Esophagus muscularis mucosa (tissue), 4 donors: ENCODE measurements around the gene ACVRL1. TPM values are rescaled to one million over a fixed set of nuclear protein-coding genes. Genes with fewer than 3 reads are reported as not detected.

Experiments
- DNase-seq: peaks from one replicate; pipeline ENCODE4 v3.0.0-alpha.2; 2017; ENCODE audit errors: extremely low spot score
- H3K27ac ChIP-seq, 4 donors: fragments of 200-600 bp; sonication (generic); replicated peaks in 1 of 4; 1 replicate in 3 of 4; 2 replicates in 1 of 4; pipeline ENCODE4 v1.5.1; 2016 to 2019; ENCODE audit warnings: mild to moderate bottlenecking in 1 of 4
- H3K27me3 ChIP-seq, 4 donors: fragments of 200-600 bp; sonication (generic); one replicate each; pipeline versions ENCODE4 v1.5.1 to v1.6.0; 2016 to 2019
- H3K36me3 ChIP-seq, 4 donors: fragments of 200-600 bp; sonication (generic); one replicate each; pipeline ENCODE4 v1.5.1; 2016 to 2019
- H3K4me1 ChIP-seq, 4 donors: fragments of 200-600 bp; sonication (generic); one replicate each; pipeline ENCODE4 v1.5.1; 2016 to 2019
- H3K4me3 ChIP-seq, 4 donors: fragments of 200-600 bp; sonication (generic); 1 replicate in 2 of 4; 2 replicates in 2 of 4; pipeline ENCODE4 v1.5.1; 2016 to 2019; ENCODE audit warnings: mild to moderate bottlenecking in 4 of 4, moderate library complexity in 1 of 4
- H3K9me3 ChIP-seq, 4 donors: fragments of 200-600 bp; sonication (generic); 1 replicate in 3 of 4; 2 replicates in 1 of 4; pipeline ENCODE4 v1.5.1; 2016 to 2019
- EP300 ChIP-seq: sonication (generic); formaldehyde crosslinking; IDR thresholded peaks from one replicate; pipeline ENCODE4 v1.6.1; 2017; ENCODE audit warnings: antibody characterized with exemption
- POLR2A ChIP-seq: fragments of 450-650 bp; IDR thresholded peaks from one replicate; pipeline ENCODE4 v1.6.1; 2017; ENCODE audit warnings: antibody characterized with exemption, moderate library complexity, mild to moderate bottlenecking, low read depth
- POLR2AphosphoS5 ChIP-seq, 2 donors: sonication (generic); formaldehyde crosslinking; IDR thresholded peaks; one replicate each; pipeline ENCODE4 v1.6.1; 2017; ENCODE audit warnings: antibody characterized with exemption in 2 of 2
- WGBS: methylation state at CpG from one replicate; pipeline ENCODE4 v1.1.5; 2018; 5-methylcytosine and 5-hydroxymethylcytosine counted together
- intact Hi-C: fragments of 100-400 bp; cut with DNase I; formaldehyde crosslinking; loops from one replicate; pipeline ENCODE4 v1.15.1; 2023
- total RNA-seq, 4 donors: library from RNA; depleted of rRNA; stranded (reverse); fragments of >200 nt; gene quantifications; one replicate each; pipeline versions ENCODE4 v1.1.0 to v1.2.1, GENCODE V29; 2016
- TF ChIP-seq, protein P1 (sequence below), 3 experiments: fragments of 200-600 bp in 2 of 3; fragments of 450-650 bp in 1 of 3; sonication (generic) in 2 of 3; IDR thresholded peaks; one replicate each; pipeline ENCODE4 v1.5.1; 2017 to 2019; ENCODE audit warnings: antibody characterized with exemption in 3 of 3, mild to moderate bottlenecking in 2 of 3, moderate library complexity in 1 of 3

ACVRL1 gene
- total RNA-seq, 4 donors from 2014 or later, result 124 to 149 (median 125) TPM

DNA sequence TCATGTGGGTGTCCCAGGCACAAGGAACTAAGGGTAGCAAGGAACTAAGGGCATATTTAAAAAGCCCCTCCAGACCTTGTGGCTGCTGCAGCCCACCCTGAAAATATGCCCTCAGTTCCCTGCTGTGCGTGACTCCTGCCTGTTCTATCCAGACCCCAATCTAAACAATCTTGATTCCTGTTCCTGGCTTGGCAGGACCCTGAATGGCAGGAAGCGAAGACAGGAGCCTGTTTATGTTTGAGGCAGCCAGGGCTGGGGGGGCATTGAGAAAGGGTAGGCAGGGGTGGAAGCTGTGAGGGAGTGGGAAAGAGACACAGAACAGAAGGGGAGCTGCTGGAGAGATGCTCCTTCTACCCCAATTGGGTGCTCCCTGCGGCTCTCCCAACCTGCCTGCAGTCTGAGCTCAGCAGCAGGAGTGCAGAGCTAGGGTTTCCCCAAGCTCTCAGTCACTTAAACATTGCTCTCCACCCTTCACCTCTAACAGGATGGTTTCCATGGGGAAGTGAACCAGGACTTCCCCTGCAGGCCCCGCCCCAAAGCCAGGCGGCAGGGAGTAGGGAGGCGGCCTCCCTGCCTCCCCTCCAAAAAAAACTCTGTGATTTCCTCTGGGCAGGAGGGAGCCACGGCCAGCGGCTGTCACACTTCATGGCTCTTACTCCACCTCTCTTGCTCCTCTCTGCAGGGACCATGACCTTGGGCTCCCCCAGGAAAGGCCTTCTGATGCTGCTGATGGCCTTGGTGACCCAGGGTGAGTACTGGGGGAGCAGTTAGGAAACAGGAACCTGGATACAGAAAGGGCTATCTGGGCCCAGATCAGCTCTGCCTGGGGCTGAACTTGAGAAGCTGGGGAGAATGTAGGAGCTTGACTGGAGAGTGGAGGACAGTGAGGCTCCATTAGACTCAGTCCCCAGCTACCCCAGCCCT is 4.7 kb downstream of the ACVRL1 start:
- peak overlapping the region; percentile 28 to 87 (median 53) for H3K27ac ChIP-seq
- H3K36me3 ChIP-seq, result peaks cover 0 to 44% (median 19%) of the 10 kb centered on the region in 4 donors
- 36% methylated on average over 7 of the region's 8 CpGs for whole genome bisulfite sequencing
- peaks cover 32 to 74% (median 59%) of the 10 kb centered on the region in 4 donors for H3K4me1 ChIP-seq
- peaks cover 0 to 61% (median 10%) of the 10 kb centered on the region in 4 donors for H3K27me3 ChIP-seq
- peak in 1 of 2 donors; percentile 27 for TF ChIP-seq POLR2AphosphoS5 (IDR thresholded peaks at IDR 0.05)
- TF ChIP-seq POLR2A, result no peak
- peak overlapping the region in 3 of 4 donors; percentile 9 to 42 (median 24) for H3K4me3 ChIP-seq
- DNase-seq, result no peak
- intact Hi-C loops, result no loop called here
- H3K9me3 ChIP-seq, result no peaks in the 10 kb centered on the region

DNA sequence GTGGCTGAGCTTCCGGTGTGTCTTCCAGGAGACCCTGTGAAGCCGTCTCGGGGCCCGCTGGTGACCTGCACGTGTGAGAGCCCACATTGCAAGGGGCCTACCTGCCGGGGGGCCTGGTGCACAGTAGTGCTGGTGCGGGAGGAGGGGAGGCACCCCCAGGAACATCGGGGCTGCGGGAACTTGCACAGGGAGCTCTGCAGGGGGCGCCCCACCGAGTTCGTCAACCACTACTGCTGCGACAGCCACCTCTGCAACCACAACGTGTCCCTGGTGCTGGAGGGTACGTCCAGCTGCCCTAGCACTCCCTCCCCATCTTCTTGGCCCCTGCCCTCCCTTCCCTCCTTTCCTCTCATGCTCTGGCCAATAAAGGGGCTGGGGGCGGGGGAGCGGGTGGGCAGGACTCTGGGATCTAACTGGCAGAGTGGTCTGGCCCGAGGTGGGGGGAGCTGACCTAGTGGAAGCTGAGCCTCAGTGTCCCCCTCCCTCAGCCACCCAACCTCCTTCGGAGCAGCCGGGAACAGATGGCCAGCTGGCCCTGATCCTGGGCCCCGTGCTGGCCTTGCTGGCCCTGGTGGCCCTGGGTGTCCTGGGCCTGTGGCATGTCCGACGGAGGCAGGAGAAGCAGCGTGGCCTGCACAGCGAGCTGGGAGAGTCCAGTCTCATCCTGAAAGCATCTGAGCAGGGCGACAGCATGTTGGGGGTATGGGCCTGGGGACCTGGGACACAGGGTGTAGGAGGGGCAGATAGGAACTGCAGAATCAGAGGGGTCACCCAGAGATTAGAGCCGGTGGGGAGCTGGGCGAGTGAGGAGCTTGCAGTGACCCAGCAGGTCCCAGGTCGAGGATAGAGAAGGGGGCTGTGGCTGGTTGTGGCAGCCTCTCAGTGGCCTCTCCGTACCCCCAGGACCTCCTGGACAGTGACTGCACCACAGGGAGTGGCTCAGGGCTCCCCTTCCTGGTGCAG is 6.0 kb downstream of the ACVRL1 start:
- Histone ChIP-seq H3K4me1 (peaks cover 32 to 76% (median 55%) of the 10 kb centered on the region in 4 donors), H3K9me3 (no peaks in the 10 kb centered on the region), H3K27me3 (peaks cover 0 to 49% (median 0%) of the 10 kb centered on the region in 4 donors), H3K36me3 (peaks cover 0 to 54% (median 19%) of the 10 kb centered on the region in 4 donors), H3K27ac (peak overlapping the region; percentile 28 to 87 (median 53)), H3K4me3 (peak overlapping the region in 2 of 4 donors; percentile 9 to 42)
- 75% methylated on average over 11 of the region's 30 CpGs for WGBS
- intact Hi-C loops, result no loop called here
- TF ChIP-seq EP300 (no peak), POLR2AphosphoS5 (IDR thresholded peaks at IDR 0.05) (no peak), POLR2A (no peak)
- TF ChIP-seq, protein P1, sequence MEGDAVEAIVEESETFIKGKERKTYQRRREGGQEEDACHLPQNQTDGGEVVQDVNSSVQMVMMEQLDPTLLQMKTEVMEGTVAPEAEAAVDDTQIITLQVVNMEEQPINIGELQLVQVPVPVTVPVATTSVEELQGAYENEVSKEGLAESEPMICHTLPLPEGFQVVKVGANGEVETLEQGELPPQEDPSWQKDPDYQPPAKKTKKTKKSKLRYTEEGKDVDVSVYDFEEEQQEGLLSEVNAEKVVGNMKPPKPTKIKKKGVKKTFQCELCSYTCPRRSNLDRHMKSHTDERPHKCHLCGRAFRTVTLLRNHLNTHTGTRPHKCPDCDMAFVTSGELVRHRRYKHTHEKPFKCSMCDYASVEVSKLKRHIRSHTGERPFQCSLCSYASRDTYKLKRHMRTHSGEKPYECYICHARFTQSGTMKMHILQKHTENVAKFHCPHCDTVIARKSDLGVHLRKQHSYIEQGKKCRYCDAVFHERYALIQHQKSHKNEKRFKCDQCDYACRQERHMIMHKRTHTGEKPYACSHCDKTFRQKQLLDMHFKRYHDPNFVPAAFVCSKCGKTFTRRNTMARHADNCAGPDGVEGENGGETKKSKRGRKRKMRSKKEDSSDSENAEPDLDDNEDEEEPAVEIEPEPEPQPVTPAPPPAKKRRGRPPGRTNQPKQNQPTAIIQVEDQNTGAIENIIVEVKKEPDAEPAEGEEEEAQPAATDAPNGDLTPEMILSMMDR (IDR thresholded peaks at IDR 0.05), result no peak
- no peak for DNase-seq

DNA sequence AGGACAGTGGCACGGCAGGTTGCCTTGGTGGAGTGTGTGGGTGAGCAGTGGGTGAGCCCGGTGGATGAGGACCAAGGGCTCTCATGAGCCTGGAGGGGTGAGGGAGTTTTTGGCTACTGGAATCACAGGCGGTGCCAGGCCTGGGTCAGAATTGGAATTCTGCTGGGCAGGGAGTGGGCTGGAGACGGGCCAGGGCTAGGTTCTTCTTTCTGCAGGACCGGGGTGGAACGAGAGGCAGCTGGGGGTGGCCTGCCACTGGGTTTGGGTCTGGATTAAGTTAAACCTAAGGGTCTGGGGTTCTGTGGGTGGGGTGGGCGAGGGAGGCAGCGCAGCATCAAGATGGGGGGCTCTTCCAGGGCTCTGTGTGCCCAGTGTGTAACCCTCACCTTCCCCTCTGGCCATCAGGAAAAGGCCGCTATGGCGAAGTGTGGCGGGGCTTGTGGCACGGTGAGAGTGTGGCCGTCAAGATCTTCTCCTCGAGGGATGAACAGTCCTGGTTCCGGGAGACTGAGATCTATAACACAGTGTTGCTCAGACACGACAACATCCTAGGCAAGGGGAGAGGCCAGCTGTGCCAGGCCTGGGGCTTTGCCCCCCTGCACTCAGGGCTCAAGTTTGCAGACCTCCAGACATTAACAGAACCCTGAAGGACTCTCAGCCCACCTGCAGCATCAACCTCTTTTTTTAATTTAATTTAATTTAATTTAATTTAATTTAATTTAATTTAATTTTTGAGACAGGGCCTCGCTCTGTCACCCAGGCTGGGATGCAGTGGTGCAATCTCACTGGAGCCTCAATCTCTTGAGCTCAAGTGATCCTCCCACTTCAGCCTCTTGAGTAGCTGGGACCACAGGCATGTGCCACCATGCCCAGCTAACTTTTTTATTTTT is 7.0 kb downstream of the ACVRL1 start:
- TF ChIP-seq EP300 (no peak), POLR2AphosphoS5 (IDR thresholded peaks at IDR 0.05) (no peak), POLR2A (no peak)
- TF ChIP-seq, protein P1 (IDR thresholded peaks at IDR 0.05), result no peak
- Histone ChIP-seq H3K4me3 (no peak overlapping the region), H3K36me3 (peaks cover 0 to 64% (median 23%) of the 10 kb centered on the region in 4 donors), H3K27ac (peak overlapping the region in 1 of 4 donors; percentile 18), H3K4me1 (peaks cover 32 to 72% (median 52%) of the 10 kb centered on the region in 4 donors), H3K27me3 (peaks cover 0 to 41% (median 0%) of the 10 kb centered on the region in 4 donors), H3K9me3 (no peaks in the 10 kb centered on the region)
- intact Hi-C loops, result no loop called here
- 83% methylated on average over 16 of the region's 17 CpGs for WGBS
- DNase-seq, result no peak

DNA sequence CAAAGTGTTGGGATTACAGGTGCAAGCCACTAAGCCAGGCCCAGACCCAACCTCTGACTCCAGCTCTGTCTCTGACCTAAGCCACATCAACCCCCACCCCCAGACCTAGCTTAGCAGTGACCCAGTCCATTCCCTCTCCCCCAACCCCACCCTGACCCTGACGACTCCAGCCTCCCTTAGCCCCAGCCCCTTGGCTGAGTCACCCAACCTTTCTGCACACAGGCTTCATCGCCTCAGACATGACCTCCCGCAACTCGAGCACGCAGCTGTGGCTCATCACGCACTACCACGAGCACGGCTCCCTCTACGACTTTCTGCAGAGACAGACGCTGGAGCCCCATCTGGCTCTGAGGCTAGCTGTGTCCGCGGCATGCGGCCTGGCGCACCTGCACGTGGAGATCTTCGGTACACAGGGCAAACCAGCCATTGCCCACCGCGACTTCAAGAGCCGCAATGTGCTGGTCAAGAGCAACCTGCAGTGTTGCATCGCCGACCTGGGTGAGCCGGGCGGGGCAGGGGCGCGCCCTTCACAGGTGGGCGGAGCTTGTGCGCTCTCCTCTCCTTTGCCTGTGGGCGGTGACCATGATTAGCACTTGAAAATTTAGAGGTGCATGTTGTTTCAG is 7.8 kb downstream of the ACVRL1 start:
- 89% methylated on average over 19 of the region's 28 CpGs for WGBS
- Histone ChIP-seq H3K27ac (no peak overlapping the region), H3K36me3 (peaks cover 0 to 72% (median 27%) of the 10 kb centered on the region in 4 donors), H3K4me3 (no peak overlapping the region), H3K4me1 (peaks cover 32 to 64% (median 46%) of the 10 kb centered on the region in 4 donors), H3K9me3 (no peaks in the 10 kb centered on the region), H3K27me3 (peaks cover 0 to 41% (median 0%) of the 10 kb centered on the region in 4 donors)
- TF ChIP-seq POLR2AphosphoS5 (IDR thresholded peaks at IDR 0.05) (no peak), POLR2A (no peak), EP300 (no peak)
- TF ChIP-seq, protein P1 (IDR thresholded peaks at IDR 0.05), result no peak
- intact Hi-C loops, result no loop called here
- DNase-seq, result no peak
